ENCODE measurements around the gene COL13A1.

The COL13A1 gene

GRCh38 chr10:69906425-69906824 is 104.7 kb downstream of the COL13A1 start:
- DNase-seq (ENCODE audit: low read depth, low spot score) = no peak

- no peak for DNase-seq (ENCODE audit: low read depth, low spot score)
Measured at GRCh38 chr10:69907517-69907916, 105.8 kb downstream of the COL13A1 start.

- no peak for DNase-seq (ENCODE audit: low read depth, low spot score)
Measured at GRCh38 chr10:69908124-69908523, 106.4 kb downstream of the COL13A1 start.

GRCh38 chr10:69910561-69910960 is 108.9 kb downstream of the COL13A1 start:
- no peak for DNase-seq (ENCODE audit: low read depth, low spot score)

GRCh38 chr10:69911613-69912528 is 110.2 kb downstream of the COL13A1 start:
- DNase-seq (ENCODE audit: low read depth, low spot score) = no peak

GRCh38 chr10:69912589-69912988 is 110.9 kb downstream of the COL13A1 start:
- no peak for DNase-seq (ENCODE audit: low read depth, low spot score)

GRCh38 chr10:69913606-69914382 is 112.1 kb downstream of the COL13A1 start:
- DNase-seq (ENCODE audit: low read depth, low spot score) = no peak

GRCh38 chr10:69914398-69915214 is 112.9 kb downstream of the COL13A1 start:
- DNase-seq (ENCODE audit: low read depth, low spot score) = peak; percentile 33

GRCh38 chr10:69915215-69915560 is 113.5 kb downstream of the COL13A1 start:
- no peak for DNase-seq (ENCODE audit: low read depth, low spot score)

- no peak for DNase-seq (ENCODE audit: low read depth, low spot score)
Measured at GRCh38 chr10:69916118-69916517, 114.4 kb downstream of the COL13A1 start.

- no peak for DNase-seq (ENCODE audit: low read depth, low spot score)
Measured at GRCh38 chr10:69918036-69918435, 116.3 kb downstream of the COL13A1 start.

- no peak for DNase-seq (ENCODE audit: low read depth, low spot score)
Measured at GRCh38 chr10:69919250-69919649, 117.5 kb downstream of the COL13A1 start.

GRCh38 chr10:69925111-69925510 is 123.4 kb downstream of the COL13A1 start:
- no peak for DNase-seq (ENCODE audit: low read depth, low spot score)

GRCh38 chr10:69928339-69928738 is 126.6 kb downstream of the COL13A1 start:
- no peak for DNase-seq (ENCODE audit: low read depth, low spot score)

- DNase-seq (ENCODE audit: low read depth, low spot score) = no peak
Measured at GRCh38 chr10:69929575-69929974, 127.9 kb downstream of the COL13A1 start.

GRCh38 chr10:69934768-69935167 is 133.1 kb downstream of the COL13A1 start:
- no peak for DNase-seq (ENCODE audit: low read depth, low spot score)

- DNase-seq (ENCODE audit: low read depth, low spot score) = no peak
Measured at GRCh38 chr10:69936091-69936490, 134.4 kb downstream of the COL13A1 start.

GRCh38 chr10:69938541-69938991 is 136.9 kb downstream of the COL13A1 start:
- no peak for DNase-seq (ENCODE audit: low read depth, low spot score)

- no peak for DNase-seq (ENCODE audit: low read depth, low spot score)
Measured at GRCh38 chr10:69939061-69939460, 137.4 kb downstream of the COL13A1 start.

- DNase-seq (ENCODE audit: low read depth, low spot score) = no peak
Measured at GRCh38 chr10:69939481-69939880, 137.8 kb downstream of the COL13A1 start.

GRCh38 chr10:69941730-69942129 is 140.0 kb downstream of the COL13A1 start:
- DNase-seq (ENCODE audit: low read depth, low spot score) = no peak

- no peak for DNase-seq (ENCODE audit: low read depth, low spot score)
Measured at GRCh38 chr10:69943292-69943820, 141.7 kb downstream of the COL13A1 start.
